Frontal cortex (tissue), 4 donors: Measurements from ENCODE around the gene CDC5L. TPM values are rescaled to one million over a fixed set of nuclear protein-coding genes. Genes with fewer than 3 reads are reported as not detected.

Experiments
- DNase-seq, 2 donors: peaks; one replicate each; pipeline ENCODE4 v3.0.0; 2012; ENCODE audit warnings: low spot score in 2 of 2
- FAIRE-seq: peaks from 2 replicates; lab custom pipeline; 2012; peaks lifted over from hg19 to GRCh38; lab: Jason Lieb, UNC
- small RNA-seq: library from RNA; depleted of rRNA; stranded (forward); fragments of <200 nt; gene quantifications from one replicate; pipeline ENCODE3, GENCODE V24; 2014
- total RNA-seq: library from RNA; depleted of rRNA; stranded (reverse); fragments of >200 nt; gene quantifications from one replicate; pipeline ENCODE4 v1.2.3, GENCODE V29; 2014
- donor health status: control.
- donor health status: control.
- donor health status: control.

Gene CDC5L
- total RNA-seq, 1 donor from 2014 or later: 56.7 TPM

- DNase-seq: peak in 1 of 2 donors; percentile 50
These were observed 102.6 kb downstream of the CDC5L start for GRCh38 chr6:44489910-44490604.

GRCh38 chr6:44493132-44493531 is 105.6 kb downstream of the CDC5L start:
- no peak for DNase-seq
- no peak for FAIRE-seq

More at GRCh38 chr6:44489910-44490604, 102.6 kb downstream of the CDC5L start:
- FAIRE-seq: no peak

- FAIRE-seq (no peak), DNase-seq (no peak)
These were observed 106.1 kb downstream of the CDC5L start for GRCh38 chr6:44493593-44493992.

- FAIRE-seq: no peak
These were observed 106.5 kb downstream of the CDC5L start for GRCh38 chr6:44494011-44494501.

GRCh38 chr6:44495036-44495901 is 107.8 kb downstream of the CDC5L start:
- DNase-seq (no peak), FAIRE-seq (no peak)

More at GRCh38 chr6:44494011-44494501, 106.5 kb downstream of the CDC5L start:
- no peak for DNase-seq

- FAIRE-seq: no peak
- DNase-seq: no peak
These were observed 109.3 kb downstream of the CDC5L start for GRCh38 chr6:44496665-44497369.

GRCh38 chr6:44497807-44498206 is 110.3 kb downstream of the CDC5L start:
- FAIRE-seq (no peak), DNase-seq (no peak)

GRCh38 chr6:44498436-44498835 is 110.9 kb downstream of the CDC5L start:
- FAIRE-seq (no peak), DNase-seq (no peak)

GRCh38 chr6:44499609-44500008 is 112.1 kb downstream of the CDC5L start:
- FAIRE-seq: no peak
- no peak for DNase-seq

Small RNA genes within 50 kb of the gene (small RNA-seq; reads per million reads assigned to genes)
- gene MIR4642: not detected

Other genes with a start within 250 kb of the CDC5L start
- not detected for gene CAPN11, start 228.9 kb upstream of the CDC5L start, total RNA-seq
- gene MYMX, start 170.8 kb upstream of the CDC5L start, total RNA-seq: not detected
- gene SLC29A1, start 164.1 kb upstream of the CDC5L start, total RNA-seq: 3.7 TPM
- gene HSP90AB1, start 140.6 kb upstream of the CDC5L start, total RNA-seq: 463 TPM
- 32.2 TPM for gene SLC35B2, start 130.2 kb upstream of the CDC5L start, total RNA-seq
- gene NFKBIE, start 122.2 kb upstream of the CDC5L start, total RNA-seq: 8.2 TPM
- gene TMEM151B, start 117.3 kb upstream of the CDC5L start, total RNA-seq: 45.7 TPM
- 12.2 TPM for gene AARS2, start 74.4 kb upstream of the CDC5L start, total RNA-seq
- 0.41 TPM for gene SPATS1, start 45.1 kb upstream of the CDC5L start, total RNA-seq